GM18507 (cell line): Measurements from ENCODE around the gene UTP25.

Experiments used
- DNase-seq: peaks from one replicate; pipeline ENCODE4 v3.0.0; 2011; ENCODE audit warnings: low read depth; ENCODE audit not compliant: insufficient read length; ENCODE audit errors: extremely low spot score
- FAIRE-seq: peaks from 2 replicates; lab custom pipeline; 2011; peaks lifted over from hg19 to GRCh38; lab: Jason Lieb, UNC

The UTP25 gene

GRCh38 chr1:209805341-209805781 is 22.4 kb upstream of the UTP25 start:
- DNase-seq = no peak
- FAIRE-seq = no peak

GRCh38 chr1:209805875-209806760 is 21.7 kb upstream of the UTP25 start, which contains the start of gene IRF6:
TSS of gene IRF6 (minus strand) at chr1:209806142. CDS start at chr1:209801413, 4,729 bp downstream.
- DNase-seq (peak; percentile 47), FAIRE-seq (peak; percentile 52)

GRCh38 chr1:209807509-209807908 is 20.3 kb upstream of the UTP25 start:
- no peak for FAIRE-seq
- no peak for DNase-seq

GRCh38 chr1:209808059-209808581 is 19.7 kb upstream of the UTP25 start:
- FAIRE-seq = no peak
- DNase-seq = no peak

- FAIRE-seq = no peak
- DNase-seq = no peak
These were observed 18.2 kb upstream of the UTP25 start for GRCh38 chr1:209809611-209810010.

- DNase-seq (no peak), FAIRE-seq (no peak)
These were observed 17.0 kb upstream of the UTP25 start for GRCh38 chr1:209810783-209811182.

GRCh38 chr1:209813902-209814301 is 13.9 kb upstream of the UTP25 start:
- no peak for FAIRE-seq

GRCh38 chr1:209815490-209815889 is 12.3 kb upstream of the UTP25 start:
- FAIRE-seq (no peak), DNase-seq (no peak)

More at GRCh38 chr1:209813902-209814301, 13.9 kb upstream of the UTP25 start:
- no peak for DNase-seq

GRCh38 chr1:209815931-209816341 is 11.8 kb upstream of the UTP25 start:
- DNase-seq = no peak
- no peak for FAIRE-seq

- FAIRE-seq (no peak), DNase-seq (no peak)
These were observed 10.8 kb upstream of the UTP25 start for GRCh38 chr1:209816923-209817322.

- FAIRE-seq (no peak), DNase-seq (no peak)
These were observed 10.1 kb upstream of the UTP25 start for GRCh38 chr1:209817691-209818090.

- FAIRE-seq (no peak), DNase-seq (no peak)
These were observed 8.7 kb upstream of the UTP25 start for GRCh38 chr1:209819058-209819457.

- DNase-seq = no peak
- FAIRE-seq = no peak
These were observed 6.8 kb upstream of the UTP25 start for GRCh38 chr1:209820986-209821385.

- FAIRE-seq (no peak), DNase-seq (no peak)
These were observed 5.1 kb upstream of the UTP25 start for GRCh38 chr1:209822706-209823105.

- DNase-seq (peak; percentile 12), FAIRE-seq (peak; percentile 67)
These were observed 4.4 kb upstream of the UTP25 start for GRCh38 chr1:209823143-209824041.

GRCh38 chr1:209825591-209826434 is 2.0 kb upstream of the UTP25 start:
- no peak for FAIRE-seq
- DNase-seq = no peak

GRCh38 chr1:209829716-209830115 is 1.9 kb downstream of the UTP25 start:
- DNase-seq (no peak), FAIRE-seq (no peak)

GRCh38 chr1:209830722-209831121 is 3.0 kb downstream of the UTP25 start:
- DNase-seq = no peak
- no peak for FAIRE-seq

GRCh38 chr1:209831615-209832014 is 3.8 kb downstream of the UTP25 start:
- DNase-seq (no peak), FAIRE-seq (no peak)
